ENCODE measurements around the gene HUWE1. TPM values are rescaled to one million over a fixed set of nuclear protein-coding genes. Genes with fewer than 3 reads are reported as not detected.
"Not testable (repeated sequence)": the region's sequence is repeated elsewhere in the genome, so short reads cannot be mapped to it uniquely, and the experiment has no call there.

HUWE1 gene
- total RNA-seq, 1 donor from 2014 or later, result 120 TPM

DNA sequence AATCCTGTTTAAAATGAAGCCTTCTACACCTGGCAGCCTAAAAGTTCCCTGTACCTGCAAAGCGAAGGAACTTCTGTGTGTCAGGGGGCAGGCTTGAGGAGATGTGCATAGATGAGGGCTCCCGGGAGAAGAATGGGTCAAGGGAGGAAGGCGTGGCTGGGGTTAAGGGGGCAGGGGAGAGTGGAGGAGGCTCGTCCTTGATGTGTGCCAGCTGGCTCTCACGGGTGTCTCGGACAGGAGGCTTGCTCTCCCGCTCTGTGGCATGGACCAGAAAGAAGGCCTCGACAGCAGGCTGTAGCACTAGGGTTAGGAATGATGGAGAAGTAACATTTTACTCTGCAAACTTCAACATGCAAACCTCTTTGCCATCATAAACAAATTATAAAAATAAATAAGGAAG, 147.7 kb downstream of the HUWE1 start:
- no peak overlapping the region for H3K27ac ChIP-seq
- H3K27me3 ChIP-seq, result no peaks in the 10 kb centered on the region

DNA sequence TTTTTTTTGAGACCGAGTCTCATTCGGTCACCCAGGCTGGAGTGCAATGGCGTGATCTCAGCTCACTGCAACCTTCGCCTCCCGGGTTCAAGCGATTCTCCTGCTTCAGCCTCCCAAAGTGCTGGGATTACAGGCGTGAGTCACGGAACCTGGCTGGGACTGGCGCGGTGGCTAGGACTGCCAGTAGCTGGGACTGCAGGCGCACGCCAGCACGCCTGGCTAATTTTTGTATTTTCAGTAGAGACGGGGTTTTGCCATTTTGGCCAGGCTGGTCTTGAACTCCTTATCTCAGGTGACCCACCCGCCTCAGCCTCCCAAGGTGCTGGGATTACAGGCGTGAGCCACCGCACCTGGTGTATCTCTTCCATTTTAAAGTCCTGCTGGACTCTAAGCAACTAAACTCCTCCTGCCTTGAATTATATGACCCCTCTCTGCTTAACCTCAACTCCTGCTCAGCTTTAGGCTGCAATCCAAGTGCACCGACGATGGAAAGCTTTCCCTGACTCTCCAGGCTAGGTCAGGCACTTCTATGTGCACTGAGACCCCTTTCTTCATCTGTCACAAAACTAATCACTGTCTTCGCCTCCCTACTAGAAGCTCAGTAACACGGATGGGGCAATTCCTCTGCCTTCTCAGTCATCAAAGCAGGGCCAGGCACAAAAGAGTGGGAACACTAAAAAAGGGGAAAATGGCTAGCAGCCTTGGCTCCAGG, 155.1 kb downstream of the HUWE1 start:
- intact Hi-C loops (cut with DNase I); H3K4me1 ChIP-seq; DNase-seq (ENCODE audit: extremely low spot score in 2 of 2); H3K9me3 ChIP-seq; H3K27me3 ChIP-seq; H3K27ac ChIP-seq; H3K4me3 ChIP-seq: not testable (repeated sequence)
- peaks cover 0 to 32% of the 10 kb centered on the region in 2 donors for H3K36me3 ChIP-seq

More for the DNA sequence above, 147.7 kb downstream of the HUWE1 start:
- Histone ChIP-seq H3K9me3 (no peaks in the 10 kb centered on the region), H3K4me1 (no peaks in the 10 kb centered on the region), H3K36me3 (peaks cover 0 to 76% of the 10 kb centered on the region in 2 donors), H3K4me3 (no peak overlapping the region)
- TF ChIP-seq, protein P1, sequence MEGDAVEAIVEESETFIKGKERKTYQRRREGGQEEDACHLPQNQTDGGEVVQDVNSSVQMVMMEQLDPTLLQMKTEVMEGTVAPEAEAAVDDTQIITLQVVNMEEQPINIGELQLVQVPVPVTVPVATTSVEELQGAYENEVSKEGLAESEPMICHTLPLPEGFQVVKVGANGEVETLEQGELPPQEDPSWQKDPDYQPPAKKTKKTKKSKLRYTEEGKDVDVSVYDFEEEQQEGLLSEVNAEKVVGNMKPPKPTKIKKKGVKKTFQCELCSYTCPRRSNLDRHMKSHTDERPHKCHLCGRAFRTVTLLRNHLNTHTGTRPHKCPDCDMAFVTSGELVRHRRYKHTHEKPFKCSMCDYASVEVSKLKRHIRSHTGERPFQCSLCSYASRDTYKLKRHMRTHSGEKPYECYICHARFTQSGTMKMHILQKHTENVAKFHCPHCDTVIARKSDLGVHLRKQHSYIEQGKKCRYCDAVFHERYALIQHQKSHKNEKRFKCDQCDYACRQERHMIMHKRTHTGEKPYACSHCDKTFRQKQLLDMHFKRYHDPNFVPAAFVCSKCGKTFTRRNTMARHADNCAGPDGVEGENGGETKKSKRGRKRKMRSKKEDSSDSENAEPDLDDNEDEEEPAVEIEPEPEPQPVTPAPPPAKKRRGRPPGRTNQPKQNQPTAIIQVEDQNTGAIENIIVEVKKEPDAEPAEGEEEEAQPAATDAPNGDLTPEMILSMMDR (IDR thresholded peaks at IDR 0.05), result no peak
- TF ChIP-seq POLR2AphosphoS5 (IDR thresholded peaks at IDR 0.05; ENCODE audit: insufficient read depth in 1 of 2, low read depth in 1 of 2) (no peak), POLR2A (IDR thresholded peaks at IDR 0.05) (no peak)
- no peak for DNase-seq (ENCODE audit: extremely low spot score in 2 of 2)
- intact Hi-C loops (cut with DNase I), result no loop called here

DNA sequence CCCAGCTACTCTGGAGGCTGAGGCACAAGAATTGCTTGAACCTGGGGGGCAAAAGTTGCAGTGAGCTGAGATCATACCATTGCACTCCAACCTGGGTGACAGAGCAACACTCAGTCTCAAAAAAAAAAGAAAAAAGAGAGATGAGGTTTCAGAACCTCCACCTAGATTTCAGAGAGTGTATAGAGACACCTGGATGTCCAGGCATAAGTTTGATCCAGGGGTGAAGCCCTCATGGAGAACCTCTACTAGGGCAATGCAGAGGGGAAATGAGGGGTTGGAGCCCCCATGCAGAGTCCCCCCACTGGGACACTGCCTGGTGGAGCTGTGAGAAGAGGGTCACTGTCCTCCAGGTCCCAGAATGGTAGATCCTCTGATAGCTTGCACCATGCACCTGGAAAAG, 159.5 kb downstream of the HUWE1 start:
- TF ChIP-seq POLR2AphosphoS5 (IDR thresholded peaks at IDR 0.05; ENCODE audit: insufficient read depth in 1 of 2, low read depth in 1 of 2) (no peak), POLR2A (IDR thresholded peaks at IDR 0.05) (no peak)
- TF ChIP-seq, protein P1 (IDR thresholded peaks at IDR 0.05), result no peak
- no peak overlapping the region for H3K27ac ChIP-seq
- H3K4me1 ChIP-seq, result no peaks in the 10 kb centered on the region
- no peaks in the 10 kb centered on the region for H3K36me3 ChIP-seq
- H3K27me3 ChIP-seq, result no peaks in the 10 kb centered on the region
- intact Hi-C loops (cut with DNase I), result no loop called here
- H3K4me3 ChIP-seq, result no peak overlapping the region
- no peaks in the 10 kb centered on the region for H3K9me3 ChIP-seq
- no peak for DNase-seq (ENCODE audit: extremely low spot score in 2 of 2)

DNA sequence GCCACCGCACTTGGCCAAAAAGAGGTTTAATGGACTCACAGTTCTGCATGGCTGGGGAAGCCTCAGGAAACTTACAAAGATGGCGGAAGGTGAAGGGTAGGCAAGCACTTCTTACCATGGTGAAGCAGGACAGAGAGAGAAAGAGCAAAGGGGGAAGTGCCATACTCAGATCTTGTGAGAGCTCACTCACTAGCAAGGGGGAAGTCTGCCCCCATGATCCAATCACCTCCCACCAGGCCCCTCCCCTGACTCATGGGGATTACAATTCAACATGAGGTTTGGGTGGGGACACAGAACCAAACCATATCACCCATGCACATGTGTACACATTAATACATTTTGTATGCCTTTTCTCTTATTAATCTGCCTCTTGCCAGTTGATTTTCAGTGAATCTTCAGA, 175.2 kb downstream of the HUWE1 start:
- no peak overlapping the region for H3K27ac ChIP-seq
- TF ChIP-seq POLR2AphosphoS5 (IDR thresholded peaks at IDR 0.05; ENCODE audit: insufficient read depth in 1 of 2, low read depth in 1 of 2) (no peak), POLR2A (IDR thresholded peaks at IDR 0.05) (no peak)
- TF ChIP-seq, protein P1 (IDR thresholded peaks at IDR 0.05), result no peak
- H3K36me3 ChIP-seq, result no peaks in the 10 kb centered on the region
- intact Hi-C loops (cut with DNase I), result no loop called here
- no peaks in the 10 kb centered on the region for H3K4me1 ChIP-seq
- H3K4me3 ChIP-seq, result no peak overlapping the region
- DNase-seq (ENCODE audit: extremely low spot score in 2 of 2), result no peak
- no peaks in the 10 kb centered on the region for H3K27me3 ChIP-seq
- H3K9me3 ChIP-seq, result no peaks in the 10 kb centered on the region

DNA sequence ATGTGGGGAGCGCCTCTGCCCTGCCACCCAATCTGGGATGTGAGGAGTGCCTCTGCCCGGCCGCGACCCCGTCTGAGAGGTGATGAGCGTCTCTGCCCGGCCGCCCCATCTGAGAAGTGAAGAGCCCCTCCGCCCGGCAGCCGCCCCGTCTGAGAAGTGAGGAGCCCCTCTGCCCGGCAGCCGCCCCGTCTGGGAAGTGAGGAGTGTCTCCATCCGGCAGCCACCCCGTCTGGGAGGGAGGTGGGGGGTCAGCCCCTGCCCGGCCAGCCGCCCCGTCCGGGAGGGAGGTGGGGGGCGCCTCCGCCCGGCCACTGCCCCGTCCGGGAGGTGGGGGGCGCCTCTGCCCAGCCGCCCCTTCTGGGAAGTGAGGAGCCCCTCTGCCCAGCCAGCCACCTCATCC, 182.5 kb downstream of the HUWE1 start:
- DNase-seq (ENCODE audit: extremely low spot score in 2 of 2); H3K36me3 ChIP-seq; H3K9me3 ChIP-seq; H3K4me3 ChIP-seq; H3K27me3 ChIP-seq; H3K4me1 ChIP-seq; intact Hi-C loops (cut with DNase I); H3K27ac ChIP-seq: not testable (repeated sequence)

DNA sequence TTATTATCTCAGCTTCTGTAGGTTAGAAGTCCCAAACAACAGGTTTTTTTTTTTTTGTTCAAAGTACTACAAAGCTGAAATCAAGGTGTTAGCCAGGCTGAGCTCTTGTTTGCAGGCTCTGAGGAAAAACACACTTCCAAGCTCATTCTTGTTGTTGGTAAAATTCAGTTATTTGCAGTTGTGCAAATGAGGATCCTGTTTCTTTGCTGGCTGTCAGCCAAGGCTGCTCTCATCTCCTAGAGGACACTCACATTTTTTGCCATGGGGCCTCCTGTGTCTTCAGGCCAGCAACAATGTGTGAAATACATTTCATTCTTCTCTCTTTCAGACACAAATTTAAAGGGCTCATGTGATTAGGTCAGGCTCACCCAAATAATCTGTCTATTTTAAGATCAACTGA, 192.1 kb downstream of the HUWE1 start:
- TF ChIP-seq POLR2A (IDR thresholded peaks at IDR 0.05), result no peak
- TF ChIP-seq, protein P1 (IDR thresholded peaks at IDR 0.05), result no peak
- TF ChIP-seq POLR2AphosphoS5 (IDR thresholded peaks at IDR 0.05; ENCODE audit: insufficient read depth in 1 of 2, low read depth in 1 of 2), result no peak
- intact Hi-C loops (cut with DNase I), result no loop called here
- DNase-seq (ENCODE audit: extremely low spot score in 2 of 2), result no peak
- Histone ChIP-seq H3K36me3 (no peaks in the 10 kb centered on the region), H3K4me3 (no peak overlapping the region), H3K27ac (no peak overlapping the region), H3K4me1 (no peaks in the 10 kb centered on the region), H3K27me3 (no peaks in the 10 kb centered on the region), H3K9me3 (no peaks in the 10 kb centered on the region)
